T-helper 22 cell (primary cell): Measurements from ENCODE around the gene LMNA.
"Not testable (repeated sequence)": the region's sequence is repeated elsewhere in the genome, so short reads cannot be mapped to it uniquely, and the experiment has no call there.

Experiments
- DNase-seq: peaks from one replicate; pipeline ENCODE4 v3.0.0-alpha.2; 2020; ENCODE audit warnings: low read depth

LMNA gene

DNA sequence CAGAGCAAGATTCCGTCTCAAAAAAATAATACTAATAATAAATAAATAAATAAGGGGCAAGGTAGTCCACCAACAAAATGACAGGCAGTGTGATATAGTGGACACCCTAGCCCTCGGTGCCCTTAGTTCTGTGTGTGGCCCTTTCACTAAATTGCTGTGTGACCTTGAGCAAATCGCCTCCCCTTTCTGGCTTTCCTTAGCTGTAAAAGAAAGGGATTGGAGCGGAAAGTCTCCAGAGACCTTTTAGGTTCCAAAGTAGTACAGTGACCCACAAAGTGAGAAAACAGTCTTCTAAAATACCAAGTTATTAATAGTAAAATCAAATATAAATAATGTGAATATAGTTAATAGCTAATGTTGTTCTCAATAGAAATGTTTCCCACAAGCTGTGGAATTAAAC, 7.6 kb downstream of the LMNA start:
- DNase-seq = no peak

- DNase-seq = no peak
Measured at GRCh38 chr1:156122519-156123355, 8.2 kb downstream of the LMNA start.

DNA sequence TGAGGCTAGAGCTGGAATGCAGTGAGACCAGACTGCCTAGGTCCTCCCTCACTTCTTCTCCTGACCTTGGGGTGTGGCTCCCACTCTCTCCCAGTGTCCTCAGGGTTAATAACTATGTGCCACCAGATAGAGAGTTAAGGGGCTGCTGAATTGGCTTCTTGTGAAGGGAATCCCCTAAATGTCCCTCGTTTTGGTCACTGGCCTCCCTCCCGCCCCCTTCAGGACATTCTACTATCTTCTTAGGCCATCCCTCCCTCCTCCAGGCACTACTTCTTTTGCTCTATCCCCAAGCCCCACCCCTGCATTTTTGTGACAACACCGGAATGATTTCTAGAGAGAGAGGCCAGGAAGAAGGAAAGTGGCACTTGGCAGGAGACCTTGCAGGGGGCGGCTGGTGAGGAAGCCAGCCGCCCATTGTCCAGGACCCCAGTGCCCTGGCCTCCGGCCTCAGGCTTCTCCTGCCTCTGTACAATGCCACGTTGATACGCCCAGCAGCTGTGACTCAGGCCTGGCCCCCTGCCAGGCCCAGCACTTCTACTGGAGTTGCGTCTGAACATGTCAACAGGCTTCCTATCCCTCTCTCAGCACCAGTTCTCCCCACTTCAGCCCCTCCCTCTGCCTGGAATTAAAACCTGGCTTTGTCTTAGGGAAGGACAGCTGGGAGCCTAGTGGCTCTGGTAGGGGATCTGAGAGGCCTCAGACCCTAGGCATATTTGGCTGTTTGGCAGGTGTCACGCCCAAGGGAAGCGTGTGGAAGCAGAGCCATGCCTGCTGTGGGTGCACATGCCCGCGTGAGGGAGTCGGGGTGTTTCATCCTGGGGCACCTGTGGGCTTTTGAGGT, 9.1 kb downstream of the LMNA start:
- peak; percentile 57 for DNase-seq

GRCh38 chr1:156124557-156125483, 10.3 kb downstream of the LMNA start:
- peak; percentile 54 for DNase-seq

- not testable (repeated sequence) for DNase-seq
Measured at GRCh38 chr1:156125544-156125943, 11.0 kb downstream of the LMNA start.

GRCh38 chr1:156126043-156126629, 11.6 kb downstream of the LMNA start:
- DNase-seq = peak; percentile 81

DNA sequence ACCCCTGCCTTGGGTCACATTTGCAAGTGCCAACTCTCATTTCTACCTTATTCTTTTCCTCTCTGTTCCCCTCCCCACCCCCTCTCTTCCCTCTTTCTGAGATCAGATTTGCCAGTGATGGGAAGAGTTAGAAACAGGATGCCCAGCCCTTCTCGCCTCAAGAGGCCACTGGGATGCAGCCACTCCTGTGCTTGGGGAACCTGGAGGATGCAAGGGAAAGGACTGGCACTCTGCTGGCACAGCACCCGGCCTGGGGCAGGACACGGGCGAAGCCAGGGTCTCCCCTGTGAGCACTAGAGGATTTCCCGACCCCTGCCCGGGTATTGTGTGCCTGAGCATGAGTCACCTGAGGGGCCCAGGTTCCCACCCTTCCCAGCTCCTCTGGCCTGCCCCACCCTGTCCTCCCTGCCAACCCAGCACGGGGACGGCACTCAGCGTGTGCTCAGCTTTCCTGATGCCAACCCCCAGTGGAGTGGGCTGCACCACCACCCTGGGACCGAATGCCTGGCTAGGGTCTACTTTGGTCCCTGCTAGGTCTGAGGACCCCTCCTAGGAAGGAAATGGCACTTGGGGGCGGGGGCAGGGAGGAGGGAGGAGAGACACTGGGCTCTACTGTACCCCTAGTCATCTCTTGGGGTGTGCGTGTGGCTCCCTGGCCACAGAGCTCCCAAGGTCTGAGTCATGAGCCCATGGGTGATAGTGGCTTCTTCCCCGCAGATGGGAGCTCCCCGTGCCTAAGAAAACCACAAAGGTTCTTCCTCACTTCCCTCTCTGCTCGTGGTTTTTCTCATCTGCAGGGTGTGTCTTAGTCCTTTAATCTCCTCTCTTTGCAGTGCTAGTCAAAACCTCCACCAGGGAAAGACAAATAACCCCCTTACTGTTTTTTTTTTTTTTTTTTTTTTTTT, 12.4 kb downstream of the LMNA start:
- peak; percentile 90 for DNase-seq

DNA sequence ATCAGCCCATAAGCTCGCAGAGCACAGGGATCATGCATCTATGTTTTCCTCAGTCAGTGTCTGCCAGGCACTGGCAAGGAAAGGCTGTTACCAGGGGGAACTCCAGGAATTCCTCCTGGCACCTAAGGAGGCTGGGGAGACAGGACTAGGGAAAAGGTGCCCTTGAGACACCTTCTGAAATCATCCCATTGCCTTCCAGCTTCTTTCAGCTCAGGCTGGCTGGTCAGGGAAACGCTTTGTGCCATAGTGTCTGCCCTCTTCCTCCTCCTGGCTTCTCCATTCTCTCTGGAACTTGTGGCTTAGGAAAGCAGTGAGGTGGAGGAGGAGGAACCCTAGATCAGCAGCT, 13.8 kb downstream of the LMNA start:
- DNase-seq = no peak

DNA sequence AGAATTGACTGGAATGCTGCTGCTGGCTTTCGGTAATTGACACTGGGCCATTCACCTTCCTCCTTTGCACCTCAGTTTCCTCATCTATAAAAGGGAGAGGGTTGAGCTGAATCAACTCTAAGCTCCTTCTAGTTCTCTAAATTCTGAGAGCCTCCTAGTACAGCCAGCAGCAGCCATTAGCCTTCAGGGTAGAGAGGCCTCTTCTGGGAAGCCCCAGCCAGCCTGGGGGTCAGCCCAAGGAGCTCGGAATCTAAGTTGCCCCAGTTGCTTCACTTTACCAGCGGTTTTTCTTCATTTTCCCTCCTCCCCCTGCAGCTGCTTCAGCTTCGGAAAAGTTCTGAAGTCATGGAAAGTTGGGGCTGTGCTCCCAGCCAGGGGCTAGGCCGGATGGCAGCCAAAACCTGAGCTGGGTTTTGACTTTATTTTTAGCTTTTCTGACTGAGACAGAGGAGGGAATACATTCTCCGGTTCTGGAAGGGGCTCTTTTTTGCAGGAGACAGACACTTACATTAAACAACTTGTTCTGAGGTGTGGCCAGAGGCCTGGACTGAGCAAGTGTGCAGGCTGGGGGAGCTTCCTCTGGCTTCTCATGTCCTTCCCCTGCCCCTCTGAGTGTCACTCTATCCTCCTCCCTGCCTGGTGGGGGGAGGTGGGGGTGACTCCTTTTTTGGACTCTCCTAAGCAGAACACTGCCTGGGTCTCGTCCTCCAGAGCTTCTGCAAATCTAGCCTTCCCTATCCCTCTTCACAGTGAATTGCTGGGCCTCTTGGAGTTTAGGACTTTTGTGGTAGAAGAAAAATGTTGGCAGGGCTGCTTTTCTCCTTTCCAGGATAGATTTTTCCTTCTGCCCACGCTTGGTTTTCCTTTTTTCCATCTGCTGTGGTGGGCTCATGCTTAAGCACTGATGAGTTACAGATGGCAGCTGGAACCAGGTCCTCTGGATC, 14.4 kb downstream of the LMNA start:
- DNase-seq = no peak

DNA sequence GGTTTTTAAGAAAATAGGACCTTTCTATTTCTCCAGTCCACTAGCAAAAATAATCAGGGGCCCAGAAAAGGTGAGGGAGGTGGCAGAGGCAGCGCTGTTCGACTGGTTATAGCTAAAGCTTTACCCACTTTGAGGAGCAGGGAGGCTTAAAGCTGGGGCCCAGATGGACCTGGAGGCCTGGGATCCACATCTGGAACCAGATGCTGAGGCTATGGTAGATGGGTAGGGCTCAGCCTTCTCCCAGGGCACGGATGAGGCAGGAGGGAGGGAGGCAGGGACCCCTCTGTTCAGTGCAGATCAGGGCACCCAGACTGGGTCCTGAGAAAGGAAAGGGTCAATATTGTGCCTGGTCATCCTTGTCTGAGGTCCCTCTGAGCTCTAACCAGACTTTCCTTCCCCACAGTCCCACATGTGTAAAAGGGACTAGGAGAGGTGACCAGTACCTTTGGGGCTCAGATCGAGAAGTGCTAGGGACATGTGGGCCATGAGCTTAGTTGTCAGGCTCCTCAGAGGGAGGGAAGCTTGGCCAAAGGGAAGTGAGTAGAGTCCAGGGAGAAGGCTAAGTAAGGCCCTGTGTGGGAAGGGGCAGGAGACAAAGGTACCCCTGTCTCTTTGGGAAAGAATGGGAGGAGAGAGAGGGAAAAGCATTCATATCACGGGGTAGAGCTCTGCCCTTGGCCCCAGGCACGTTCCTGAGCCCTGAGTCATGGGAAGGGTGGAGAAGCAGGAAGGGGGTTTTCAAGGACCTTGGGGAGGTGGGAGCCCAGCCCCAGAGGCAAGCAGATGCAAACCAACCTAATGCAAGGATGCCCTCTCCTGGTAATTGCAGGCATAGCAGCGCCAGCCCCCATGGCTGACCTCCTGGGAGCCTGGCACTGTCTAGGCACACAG, 15.4 kb downstream of the LMNA start:
- DNase-seq = no peak

GRCh38 chr1:156130578-156130942, 16.0 kb downstream of the LMNA start:
- DNase-seq = no peak

- no peak for DNase-seq
Measured at GRCh38 chr1:156134716-156135435, 20.4 kb downstream of the LMNA start.

GRCh38 chr1:156135930-156136871, 21.7 kb downstream of the LMNA start:
- no peak for DNase-seq

- no peak for DNase-seq
Measured at GRCh38 chr1:156136970-156137483, 22.5 kb downstream of the LMNA start.

GRCh38 chr1:156138458-156138867, 24.0 kb downstream of the LMNA start:
- no peak for DNase-seq

DNA sequence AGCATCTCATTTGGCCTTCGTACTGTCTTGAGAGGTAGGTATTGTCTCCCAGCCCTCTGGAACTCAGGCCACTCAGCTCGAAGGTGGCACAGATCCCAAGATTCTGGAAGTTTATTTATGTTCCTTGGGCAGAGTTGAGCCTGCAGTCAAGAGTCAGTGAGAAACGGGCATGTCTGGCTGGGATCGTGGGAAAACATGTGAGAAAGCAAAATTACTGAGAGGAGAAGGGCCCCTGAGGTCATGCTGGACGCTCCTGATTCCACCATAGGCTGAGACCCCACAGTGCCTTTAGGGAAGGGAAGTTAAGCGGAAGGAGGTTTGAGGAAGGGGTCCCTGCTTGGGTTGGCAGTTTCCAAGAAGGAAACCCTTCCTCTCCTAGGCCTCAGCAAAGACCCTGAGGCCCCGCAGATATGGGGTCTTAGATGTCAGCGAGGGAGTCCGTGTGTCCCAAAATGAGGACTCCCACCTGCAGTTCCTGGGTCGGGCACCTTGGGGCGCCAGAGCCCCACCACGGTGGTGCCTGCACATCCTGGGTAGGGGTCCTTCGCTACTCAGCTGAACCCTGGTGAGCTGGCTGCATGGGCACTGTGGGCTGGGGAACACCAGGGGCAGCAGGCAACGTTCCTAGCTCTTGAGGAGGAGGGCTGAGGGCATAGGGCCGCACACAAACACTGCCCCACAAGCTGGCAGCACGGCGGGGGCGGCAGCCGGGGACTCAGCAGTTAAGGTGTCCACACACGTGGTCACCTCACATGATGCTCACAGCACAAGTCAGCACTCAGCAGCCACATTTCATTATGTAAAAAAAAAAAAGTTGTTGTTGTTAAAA, 26.6 kb downstream of the LMNA start:
- peak; percentile 51 for DNase-seq
